Activated naive CD8-positive, alpha-beta T cell treated with anti-CD3 and anti-CD28 coated beads, Interleukin-2, amount 50 U/mL, for 24 hours (primary cell): ENCODE measurements around the gene SEMA3D.

Experiments used
- ATAC-seq: fragments of 150-1000 bp; cut with Tn5 transposase; one replicate; pipeline ENCODE4 v1.10.0; 2021
- DNase-seq: peaks from one replicate; pipeline ENCODE4 v3.0.0; 2021
- H3K27ac Mint-ChIP-seq: one replicate; pipeline ENCODE4 v1.8.0; 2021; ENCODE audit warnings: mild to moderate bottlenecking, mixed read lengths
- H3K27me3 Mint-ChIP-seq: one replicate; pipeline ENCODE4 v1.8.0; 2021; ENCODE audit warnings: mixed read lengths
- H3K36me3 Mint-ChIP-seq: one replicate; pipeline ENCODE4 v1.8.0; 2021; ENCODE audit warnings: low read depth, mixed read lengths
- H3K4me1 Mint-ChIP-seq: one replicate; pipeline ENCODE4 v1.8.0; 2021; ENCODE audit warnings: mixed read lengths
- H3K4me3 Mint-ChIP-seq: one replicate; pipeline ENCODE4 v1.8.0; 2021; ENCODE audit warnings: mild to moderate bottlenecking, moderate library complexity, mixed read lengths
- H3K9me3 Mint-ChIP-seq: one replicate; pipeline ENCODE4 v1.8.0; 2021; ENCODE audit warnings: mixed read lengths

SEMA3D gene

GRCh38 chr7:85165263-85165662, 21.6 kb downstream of the SEMA3D start:
- Mint-ChIP-seq H3K36me3 (no peaks in the 10 kb centered on the region), H3K9me3 (peaks cover 7% of the 10 kb centered on the region), H3K4me3 (no peak overlapping the region), H3K27me3 (no peaks in the 10 kb centered on the region), H3K4me1 (peaks cover 3% of the 10 kb centered on the region), H3K27ac (no peak overlapping the region)
- ATAC-seq (no peak), DNase-seq (no peak)

- H3K27me3 Mint-ChIP-seq, result no peaks in the 10 kb centered on the region
- no peak for DNase-seq
- no peak overlapping the region for H3K4me3 Mint-ChIP-seq
- no peaks in the 10 kb centered on the region for H3K36me3 Mint-ChIP-seq
- no peak for ATAC-seq
- peaks cover 4% of the 10 kb centered on the region for H3K4me1 Mint-ChIP-seq
- no peak overlapping the region for H3K27ac Mint-ChIP-seq
- peaks cover 12% of the 10 kb centered on the region for H3K9me3 Mint-ChIP-seq
Measured at GRCh38 chr7:85164376-85164775, 22.5 kb downstream of the SEMA3D start.

- DNase-seq, result no peak
- no peaks in the 10 kb centered on the region for H3K36me3 Mint-ChIP-seq
- H3K27ac Mint-ChIP-seq, result no peak overlapping the region
- ATAC-seq, result no peak
- H3K27me3 Mint-ChIP-seq, result no peaks in the 10 kb centered on the region
- no peak overlapping the region for H3K4me3 Mint-ChIP-seq
- peaks cover 4% of the 10 kb centered on the region for H3K4me1 Mint-ChIP-seq
- peaks cover 24% of the 10 kb centered on the region for H3K9me3 Mint-ChIP-seq
Measured at GRCh38 chr7:85162721-85163120, 24.1 kb downstream of the SEMA3D start.

- Mint-ChIP-seq H3K4me3 (no peak overlapping the region), H3K36me3 (no peaks in the 10 kb centered on the region), H3K4me1 (peaks cover 4% of the 10 kb centered on the region), H3K27me3 (no peaks in the 10 kb centered on the region), H3K9me3 (peaks cover 24% of the 10 kb centered on the region), H3K27ac (no peak overlapping the region)
- DNase-seq (no peak), ATAC-seq (peak; percentile 40)
Measured at GRCh38 chr7:85160223-85160622, 26.6 kb downstream of the SEMA3D start.

- no peaks in the 10 kb centered on the region for H3K36me3 Mint-ChIP-seq
- ATAC-seq (no peak), DNase-seq (no peak)
- no peak overlapping the region for H3K4me3 Mint-ChIP-seq
- peaks cover 4% of the 10 kb centered on the region for H3K4me1 Mint-ChIP-seq
- H3K9me3 Mint-ChIP-seq, result peaks cover 24% of the 10 kb centered on the region
- H3K27me3 Mint-ChIP-seq, result no peaks in the 10 kb centered on the region
- no peak overlapping the region for H3K27ac Mint-ChIP-seq
Measured at GRCh38 chr7:85159003-85159402, 27.9 kb downstream of the SEMA3D start.

- DNase-seq, result no peak
- Mint-ChIP-seq H3K4me3 (no peak overlapping the region), H3K27me3 (no peaks in the 10 kb centered on the region), H3K9me3 (peaks cover 24% of the 10 kb centered on the region), H3K36me3 (no peaks in the 10 kb centered on the region), H3K4me1 (peaks cover 4% of the 10 kb centered on the region), H3K27ac (no peak overlapping the region)
- no peak for ATAC-seq
Measured at GRCh38 chr7:85156661-85157208, 30.1 kb downstream of the SEMA3D start.

- Mint-ChIP-seq H3K27me3 (no peaks in the 10 kb centered on the region), H3K4me1 (no peaks in the 10 kb centered on the region), H3K9me3 (peaks cover 12% of the 10 kb centered on the region), H3K27ac (no peak overlapping the region), H3K4me3 (no peak overlapping the region), H3K36me3 (no peaks in the 10 kb centered on the region)
- DNase-seq (no peak), ATAC-seq (no peak)
Measured at GRCh38 chr7:85154282-85154937, 32.4 kb downstream of the SEMA3D start.

- H3K4me1 Mint-ChIP-seq, result no peaks in the 10 kb centered on the region
- H3K27ac Mint-ChIP-seq, result no peak overlapping the region
- ATAC-seq (no peak), DNase-seq (no peak)
- no peaks in the 10 kb centered on the region for H3K36me3 Mint-ChIP-seq
- peaks cover 5% of the 10 kb centered on the region for H3K9me3 Mint-ChIP-seq
- no peaks in the 10 kb centered on the region for H3K27me3 Mint-ChIP-seq
- H3K4me3 Mint-ChIP-seq, result no peak overlapping the region
Measured at GRCh38 chr7:85153715-85154114, 33.1 kb downstream of the SEMA3D start.

GRCh38 chr7:85150624-85151023, 36.2 kb downstream of the SEMA3D start:
- no peaks in the 10 kb centered on the region for H3K36me3 Mint-ChIP-seq
- H3K9me3 Mint-ChIP-seq, result no peaks in the 10 kb centered on the region
- H3K27ac Mint-ChIP-seq, result no peak overlapping the region
- DNase-seq (no peak), ATAC-seq (no peak)
- H3K4me1 Mint-ChIP-seq, result no peaks in the 10 kb centered on the region
- no peaks in the 10 kb centered on the region for H3K27me3 Mint-ChIP-seq
- no peak overlapping the region for H3K4me3 Mint-ChIP-seq

- H3K4me1 Mint-ChIP-seq, result no peaks in the 10 kb centered on the region
- no peaks in the 10 kb centered on the region for H3K27me3 Mint-ChIP-seq
- ATAC-seq (no peak), DNase-seq (no peak)
- no peak overlapping the region for H3K27ac Mint-ChIP-seq
- no peaks in the 10 kb centered on the region for H3K9me3 Mint-ChIP-seq
- no peaks in the 10 kb centered on the region for H3K36me3 Mint-ChIP-seq
- no peak overlapping the region for H3K4me3 Mint-ChIP-seq
Measured at GRCh38 chr7:85144771-85145170, 42.1 kb downstream of the SEMA3D start.

- Mint-ChIP-seq H3K36me3 (no peaks in the 10 kb centered on the region), H3K4me1 (no peaks in the 10 kb centered on the region), H3K9me3 (no peaks in the 10 kb centered on the region), H3K27ac (no peak overlapping the region), H3K27me3 (no peaks in the 10 kb centered on the region), H3K4me3 (no peak overlapping the region)
- no peak for ATAC-seq
- DNase-seq, result no peak
Measured at GRCh38 chr7:85135977-85136376, 50.9 kb downstream of the SEMA3D start.

GRCh38 chr7:85133560-85133959, 53.3 kb downstream of the SEMA3D start:
- H3K9me3 Mint-ChIP-seq, result no peaks in the 10 kb centered on the region

GRCh38 chr7:85133006-85133405, 53.9 kb downstream of the SEMA3D start:
- H3K4me1 Mint-ChIP-seq, result no peaks in the 10 kb centered on the region
- no peak overlapping the region for H3K27ac Mint-ChIP-seq
- no peak overlapping the region for H3K4me3 Mint-ChIP-seq
- DNase-seq (no peak), ATAC-seq (no peak)
- no peaks in the 10 kb centered on the region for H3K36me3 Mint-ChIP-seq
- H3K9me3 Mint-ChIP-seq, result no peaks in the 10 kb centered on the region
- H3K27me3 Mint-ChIP-seq, result no peaks in the 10 kb centered on the region

More at GRCh38 chr7:85133560-85133959, 53.3 kb downstream of the SEMA3D start:
- Mint-ChIP-seq H3K27me3 (no peaks in the 10 kb centered on the region), H3K36me3 (no peaks in the 10 kb centered on the region), H3K27ac (no peak overlapping the region), H3K4me1 (no peaks in the 10 kb centered on the region), H3K4me3 (no peak overlapping the region)
- DNase-seq (no peak), ATAC-seq (no peak)

- no peaks in the 10 kb centered on the region for H3K9me3 Mint-ChIP-seq
- ATAC-seq (no peak), DNase-seq (no peak)
- no peak overlapping the region for H3K27ac Mint-ChIP-seq
- no peaks in the 10 kb centered on the region for H3K4me1 Mint-ChIP-seq
- H3K27me3 Mint-ChIP-seq, result no peaks in the 10 kb centered on the region
- no peak overlapping the region for H3K4me3 Mint-ChIP-seq
- H3K36me3 Mint-ChIP-seq, result no peaks in the 10 kb centered on the region
Measured at GRCh38 chr7:85130702-85131101, 56.2 kb downstream of the SEMA3D start.

GRCh38 chr7:85126383-85126782, 60.5 kb downstream of the SEMA3D start:
- Mint-ChIP-seq H3K4me3 (no peak overlapping the region), H3K9me3 (no peaks in the 10 kb centered on the region), H3K27ac (no peak overlapping the region), H3K4me1 (no peaks in the 10 kb centered on the region), H3K27me3 (no peaks in the 10 kb centered on the region), H3K36me3 (no peaks in the 10 kb centered on the region)
- ATAC-seq (no peak), DNase-seq (no peak)
